ENCODE measurements around the gene FERMT2.
"Not testable (repeated sequence)": the region's sequence is repeated elsewhere in the genome, so short reads cannot be mapped to it uniquely, and the experiment has no call there.

- TF ChIP-seq POLR2AphosphoS5 (IDR thresholded peaks at IDR 0.05; ENCODE audit: low read depth, low read length); TAF1 (IDR thresholded peaks at IDR 0.05; ENCODE audit: borderline replicate concordance, low read depth, low read length); POLR2A (IDR thresholded peaks at IDR 0.05; ENCODE audit: low read depth, low read length): not testable (repeated sequence)
These were observed 30.4 kb downstream of the FERMT2 start for GRCh38 chr14:52920411-52920810.

Data from GM12892 (cell line).